Kidney glomerular epithelial cell (primary cell): ENCODE results near the gene HIBCH.
A peak's percentile ranks its signal among the peaks of the same experiment; 100 is the strongest.
"Not testable (repeated sequence)": the region's sequence is repeated elsewhere in the genome, so short reads cannot be mapped to it uniquely, and the experiment has no call there.

Experiments used
- DNase-seq: peaks from one replicate; lab custom pipeline; 2025; lab: John Stamatoyannopoulos, UW

Gene HIBCH, protein sequence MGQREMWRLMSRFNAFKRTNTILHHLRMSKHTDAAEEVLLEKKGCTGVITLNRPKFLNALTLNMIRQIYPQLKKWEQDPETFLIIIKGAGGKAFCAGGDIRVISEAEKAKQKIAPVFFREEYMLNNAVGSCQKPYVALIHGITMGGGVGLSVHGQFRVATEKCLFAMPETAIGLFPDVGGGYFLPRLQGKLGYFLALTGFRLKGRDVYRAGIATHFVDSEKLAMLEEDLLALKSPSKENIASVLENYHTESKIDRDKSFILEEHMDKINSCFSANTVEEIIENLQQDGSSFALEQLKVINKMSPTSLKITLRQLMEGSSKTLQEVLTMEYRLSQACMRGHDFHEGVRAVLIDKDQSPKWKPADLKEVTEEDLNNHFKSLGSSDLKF

DNA sequence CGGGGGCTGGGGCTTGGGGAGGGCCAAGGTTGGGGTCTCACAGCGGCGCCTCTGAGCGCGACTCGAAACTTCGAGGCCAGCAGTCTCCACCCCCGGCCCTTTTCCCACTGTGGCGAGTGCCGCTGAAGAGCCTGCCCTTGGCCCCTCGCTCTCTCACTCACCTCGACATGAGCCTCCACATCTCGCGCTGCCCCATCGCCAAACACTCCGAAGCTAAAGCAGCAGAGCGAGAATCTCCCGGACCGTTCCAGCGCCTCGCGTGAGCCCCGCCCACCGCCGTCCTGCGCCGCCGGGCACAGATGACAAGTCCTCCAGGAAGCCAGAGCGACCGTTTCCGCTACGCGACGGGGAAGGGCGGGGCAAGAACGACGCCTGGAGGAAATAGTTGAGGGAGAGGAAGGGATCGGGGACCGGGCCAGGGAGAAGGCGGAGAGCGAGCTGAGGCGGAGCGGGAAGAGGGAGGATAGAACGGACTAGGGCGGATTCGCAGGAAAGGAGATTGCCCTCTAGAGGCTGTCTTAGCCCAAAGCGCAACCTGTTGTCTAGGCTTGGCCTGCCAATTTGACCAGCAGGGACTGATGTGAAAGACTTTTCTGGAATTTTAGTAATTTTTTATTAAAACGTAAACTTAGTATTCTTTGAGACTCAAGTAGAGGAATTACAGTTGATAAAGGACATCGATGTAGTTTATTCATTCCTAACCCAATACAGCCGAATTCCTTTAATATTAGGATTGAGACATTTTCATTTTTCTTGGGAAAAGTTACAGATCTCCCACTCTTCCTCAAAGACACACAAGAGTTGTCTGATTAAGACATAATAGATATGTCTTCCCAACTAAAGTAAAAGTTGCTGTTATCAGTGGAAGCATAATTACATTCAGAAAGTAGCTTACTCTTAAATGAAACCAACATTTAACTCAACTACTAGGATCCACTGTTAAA lies at the start of gene HIBCH:
HIBCH (minus strand) TSS at position 272 of the 944 bp plus-strand sequence; CDS start at position 196, 76 bp downstream.
- peak; percentile 99 for DNase-seq

DNA sequence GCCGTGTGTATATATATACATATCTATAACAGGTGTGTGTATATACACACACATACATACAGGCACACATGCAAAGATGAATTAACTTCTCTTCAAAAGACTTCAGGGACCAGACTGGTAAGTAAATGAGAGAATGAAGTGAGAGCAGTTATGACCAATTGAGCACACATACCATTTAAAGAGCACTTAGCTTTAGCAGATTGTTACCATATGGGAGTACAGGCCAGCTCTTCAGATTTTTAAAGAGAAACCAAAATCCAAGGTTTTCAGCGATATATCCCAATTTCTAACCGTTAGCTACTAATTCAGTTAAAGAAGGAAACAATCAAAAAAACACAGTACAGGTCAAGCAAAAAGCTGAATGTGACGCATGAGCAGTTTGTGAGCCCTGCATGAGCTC lies 47.5 kb upstream of the HIBCH start:
- no peak for DNase-seq

DNA sequence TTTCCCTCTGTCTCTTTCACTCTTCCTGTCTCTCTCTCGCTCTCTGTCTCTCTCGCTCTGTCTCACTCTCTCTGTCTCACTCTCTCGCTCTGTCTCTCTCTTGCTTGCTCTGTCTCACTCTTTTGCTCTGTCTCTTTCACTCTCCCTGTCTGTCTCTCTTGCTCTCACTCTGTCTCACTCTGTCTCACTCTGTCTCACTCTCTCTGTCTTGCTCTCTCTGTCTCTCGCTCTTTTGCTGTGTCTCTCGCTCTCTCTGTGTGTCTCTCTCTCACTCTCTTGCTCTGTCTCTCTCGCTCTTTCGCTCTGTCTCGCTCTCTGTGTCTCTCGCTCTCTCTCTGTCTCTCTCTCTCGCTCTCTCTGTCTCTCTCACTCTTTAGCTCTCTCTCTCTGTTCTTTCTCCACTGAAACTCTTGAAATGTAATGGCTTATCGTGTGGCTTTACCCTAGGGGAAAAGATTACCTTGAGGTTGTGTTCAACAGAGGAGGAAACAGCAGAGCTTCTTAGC lies 46.7 kb upstream of the HIBCH start:
- no peak for DNase-seq

DNA sequence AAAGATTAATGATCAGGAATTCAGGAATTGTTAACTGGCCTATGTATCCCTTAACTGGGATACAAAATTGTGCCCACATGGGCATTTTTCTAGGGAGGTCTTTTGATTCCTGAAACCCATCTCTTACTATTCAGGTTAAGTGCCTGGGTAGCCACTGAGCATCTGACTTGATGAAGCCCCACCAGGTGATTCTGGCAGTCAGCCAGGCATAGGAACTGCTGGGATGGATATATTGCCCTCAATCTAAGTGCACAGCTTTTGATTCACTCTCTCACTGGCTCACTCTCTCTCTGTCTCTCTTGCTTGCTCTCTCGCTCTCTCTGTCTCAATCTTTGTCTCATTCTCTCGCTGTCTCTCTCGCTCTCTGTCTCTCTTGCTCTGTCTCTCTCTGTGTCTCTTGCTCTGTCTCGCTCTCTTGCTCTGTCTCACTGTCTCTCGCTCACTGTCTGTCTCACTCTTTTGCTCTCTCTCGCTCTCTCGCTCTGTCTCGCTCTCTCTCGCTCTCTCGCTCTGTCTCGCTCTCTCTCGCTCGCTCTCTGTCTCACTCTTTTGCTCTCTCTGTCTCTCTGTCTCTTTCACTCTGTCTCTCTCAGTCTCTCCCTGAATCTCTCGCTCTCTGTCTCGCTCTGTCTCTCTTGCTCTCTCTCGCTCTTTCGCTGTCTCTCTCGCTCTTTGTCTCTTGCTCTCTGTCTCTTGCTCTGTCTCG lies 46.0 kb upstream of the HIBCH start:
- no peak for DNase-seq

DNA sequence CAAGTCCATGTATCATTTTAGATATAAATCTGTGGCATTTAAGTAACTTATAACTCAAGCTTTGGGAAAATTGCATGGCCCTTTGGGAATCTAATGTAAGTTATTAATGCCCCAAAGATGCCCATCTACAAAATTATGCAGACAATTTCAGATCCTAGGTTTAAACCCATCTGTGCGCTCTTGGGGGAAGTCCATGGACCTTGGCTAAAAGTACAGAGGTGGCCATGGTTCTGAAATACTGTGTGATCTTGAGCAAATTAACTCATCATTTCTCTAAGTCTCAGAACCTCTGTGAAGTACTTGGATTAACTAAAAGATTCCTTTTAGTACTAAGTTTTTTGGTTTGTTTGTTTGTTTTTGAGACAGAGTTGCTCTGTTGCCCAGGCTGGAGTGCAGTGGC lies 43.3 kb upstream of the HIBCH start:
- no peak for DNase-seq

DNA sequence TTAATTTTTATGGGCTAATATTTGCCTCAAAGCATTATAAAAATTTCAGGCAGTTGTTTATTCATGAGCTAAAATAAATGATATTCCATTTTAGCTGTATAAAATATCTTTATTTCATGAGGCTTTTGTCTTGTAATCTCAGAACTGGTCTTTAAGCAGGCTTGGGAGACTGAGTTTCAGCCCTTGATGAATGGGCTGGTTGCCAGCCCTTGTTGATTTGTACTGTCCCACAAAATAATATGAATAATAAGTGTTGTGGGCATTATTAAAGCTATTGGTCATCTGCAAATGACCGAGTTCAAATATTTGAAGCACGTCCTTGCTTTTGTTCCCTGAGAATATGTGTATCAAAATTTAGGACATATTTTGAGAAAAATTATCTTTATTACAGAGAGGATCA lies 41.9 kb upstream of the HIBCH start:
- DNase-seq, result no peak

DNA sequence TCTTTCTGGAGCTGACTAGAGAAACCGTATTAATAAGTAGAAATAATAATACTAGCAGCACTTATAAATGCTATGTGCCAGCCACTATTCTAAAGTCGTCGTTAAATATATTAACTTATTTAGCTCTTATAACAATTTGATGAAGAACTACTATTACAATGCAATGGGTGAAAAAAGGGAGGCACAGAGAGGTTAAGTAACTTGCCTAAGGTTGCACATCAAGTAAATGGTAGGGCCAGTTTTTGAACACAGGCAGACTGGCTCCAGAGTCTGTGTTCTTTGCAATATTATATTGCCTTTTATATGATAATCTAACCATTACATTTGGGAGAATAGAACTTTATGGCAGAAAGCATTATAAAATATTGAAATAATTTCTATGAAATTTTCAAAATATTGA lies 41.3 kb upstream of the HIBCH start:
- no peak for DNase-seq

DNA sequence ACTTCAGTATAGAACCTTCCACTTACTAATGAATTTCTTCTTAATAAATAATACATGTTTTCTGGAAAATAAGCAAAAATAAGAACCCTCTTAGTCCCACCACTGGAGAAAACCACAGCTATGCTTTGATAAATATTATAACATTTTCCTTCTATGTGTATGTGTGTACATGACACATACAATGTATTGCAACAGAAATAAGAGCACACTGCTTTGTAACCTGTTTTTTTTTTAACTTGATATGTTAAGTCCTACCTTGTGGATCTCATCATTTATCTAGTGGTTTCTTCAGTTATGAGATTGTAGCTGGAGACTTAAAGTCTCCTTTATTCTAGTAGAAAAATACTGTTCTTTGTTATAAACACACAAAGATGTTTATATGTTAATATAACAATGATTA lies 40.9 kb upstream of the HIBCH start:
- DNase-seq, result no peak

DNA sequence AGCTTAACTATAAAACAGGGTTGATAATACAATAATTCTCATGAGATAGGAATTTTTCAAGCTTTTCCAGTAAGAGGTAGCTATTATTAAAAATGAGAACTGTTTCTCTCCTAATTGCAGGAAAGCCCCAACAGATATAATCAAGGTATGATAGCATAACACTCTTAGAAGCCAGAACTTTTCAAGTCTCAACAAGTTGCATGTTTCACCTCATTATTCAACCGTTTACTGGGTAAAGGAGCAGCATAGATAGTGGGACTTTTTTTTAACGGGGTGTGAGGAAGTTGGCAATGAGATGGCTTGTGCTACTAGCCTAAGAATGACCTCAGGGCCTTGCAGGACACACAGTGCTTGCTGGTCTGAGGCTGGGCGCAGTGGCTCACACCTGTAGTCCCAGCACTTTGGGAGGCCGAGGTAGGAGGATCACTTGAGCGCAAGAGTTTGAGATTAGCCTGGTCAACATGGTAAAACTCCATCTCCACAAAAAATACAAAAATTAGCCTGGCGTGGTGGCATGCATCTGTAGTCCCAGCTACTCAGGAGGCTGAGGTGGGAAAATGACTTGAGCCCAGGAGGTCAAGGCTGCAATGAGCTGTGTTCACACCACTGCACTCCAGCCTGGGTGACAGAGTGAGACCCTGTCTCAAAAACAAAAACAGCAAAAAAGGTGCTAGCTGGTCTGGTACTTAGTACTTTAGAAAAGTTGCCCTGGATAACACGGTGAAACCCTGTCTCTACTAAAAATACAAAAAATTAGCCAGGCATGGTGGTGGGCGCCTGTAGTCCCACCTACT lies 39.2 kb upstream of the HIBCH start:
- DNase-seq, result not testable (repeated sequence)

DNA sequence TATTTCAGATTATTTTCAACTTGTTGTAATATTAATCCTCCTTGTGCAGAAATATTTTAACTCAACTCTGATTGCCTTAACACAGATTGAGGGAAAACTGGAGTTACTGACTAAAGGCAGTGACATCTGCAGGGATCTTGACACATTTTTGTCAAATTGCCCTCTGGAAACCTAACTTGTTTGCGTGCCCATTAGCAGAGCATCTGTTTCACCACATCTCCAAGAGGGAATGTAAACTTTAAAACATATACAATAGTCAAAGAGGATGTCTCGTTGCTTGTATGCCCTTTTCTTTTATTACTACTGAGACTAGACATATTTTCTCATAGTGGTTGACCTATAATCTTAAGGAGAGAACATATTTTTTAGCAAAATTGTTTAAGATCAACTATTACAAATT lies 38.0 kb upstream of the HIBCH start:
- DNase-seq, result no peak

DNA sequence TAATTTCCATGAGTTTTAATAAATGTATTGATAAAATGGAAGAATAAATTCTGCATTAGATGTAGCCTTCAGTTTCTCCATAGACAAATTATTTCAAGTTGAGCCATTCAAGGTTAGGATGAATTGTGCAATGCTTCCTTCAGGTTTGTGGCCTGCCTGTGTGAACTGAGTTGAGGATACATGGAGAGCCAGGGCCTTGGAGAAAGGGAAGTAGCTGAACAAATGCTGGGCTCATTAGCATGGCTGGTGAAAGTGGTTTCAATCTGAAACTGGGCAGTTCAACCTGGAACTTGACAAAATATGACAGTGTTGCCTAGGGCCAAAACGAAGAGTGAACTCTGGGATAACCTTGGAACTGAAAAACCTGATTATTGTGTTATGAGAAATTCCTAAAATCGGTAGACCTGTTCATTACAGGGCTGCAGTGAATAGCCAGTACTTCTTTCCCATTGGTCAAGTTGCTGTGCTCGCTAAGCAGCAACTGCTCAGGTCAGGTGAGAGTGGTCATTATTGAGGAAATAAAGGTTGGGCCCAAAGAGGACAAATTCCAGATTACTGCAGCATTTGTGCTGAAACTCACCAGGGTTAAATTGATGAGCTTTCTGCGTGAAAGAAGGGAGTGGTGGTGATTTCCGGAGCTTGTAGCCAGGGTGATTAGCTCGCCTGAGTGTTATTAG lies 36.5 kb upstream of the HIBCH start:
- DNase-seq, result no peak

DNA sequence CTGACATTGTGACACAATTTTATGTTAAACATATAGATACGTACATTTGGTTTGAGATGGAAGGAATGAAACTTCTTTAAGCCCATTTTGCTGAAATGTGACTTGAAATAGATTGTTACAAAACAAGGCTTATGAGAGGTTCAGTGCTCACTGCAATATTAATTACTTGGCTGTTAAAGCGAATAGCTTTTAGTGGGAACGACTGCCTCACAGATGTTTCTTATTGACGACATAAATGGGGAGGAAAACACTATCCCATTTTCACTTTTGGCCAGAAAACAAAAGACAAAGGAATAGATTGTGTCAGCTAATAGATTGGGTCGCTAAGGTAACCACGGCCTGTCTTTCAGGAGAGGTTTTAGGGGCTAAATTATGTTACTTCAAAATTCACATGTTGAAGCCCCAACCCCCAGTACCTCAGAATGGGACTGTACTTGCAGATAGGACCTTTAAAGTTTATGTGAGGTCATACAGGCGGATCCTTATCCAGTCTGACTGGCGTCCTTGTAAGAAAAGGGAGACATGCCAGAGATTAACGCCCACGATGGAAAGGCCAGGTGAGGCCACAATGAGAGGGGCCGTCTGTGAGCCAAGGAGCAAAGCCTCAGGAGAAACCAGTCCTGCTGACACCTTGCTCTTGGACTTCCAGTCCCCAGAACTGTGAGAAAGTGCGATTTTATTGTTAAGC lies 34.5 kb upstream of the HIBCH start:
- DNase-seq, result no peak

DNA sequence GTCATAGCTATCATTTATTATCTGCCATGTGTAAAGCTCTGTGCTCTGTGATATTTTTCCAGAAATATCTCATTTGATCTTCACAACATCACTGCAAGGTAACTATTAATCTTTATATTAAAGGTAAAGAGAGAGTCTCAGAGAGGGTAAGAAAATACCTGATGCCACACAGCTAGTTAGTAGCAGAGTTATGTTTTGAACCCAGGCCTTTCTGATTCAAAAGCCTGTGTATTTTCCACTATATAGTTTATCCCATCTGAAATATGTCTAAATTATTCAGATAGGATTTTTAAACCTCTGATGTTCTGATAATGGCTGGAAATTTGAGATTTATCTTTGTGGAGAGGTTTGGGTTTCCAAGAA lies 33.9 kb upstream of the HIBCH start:
- no peak for DNase-seq

DNA sequence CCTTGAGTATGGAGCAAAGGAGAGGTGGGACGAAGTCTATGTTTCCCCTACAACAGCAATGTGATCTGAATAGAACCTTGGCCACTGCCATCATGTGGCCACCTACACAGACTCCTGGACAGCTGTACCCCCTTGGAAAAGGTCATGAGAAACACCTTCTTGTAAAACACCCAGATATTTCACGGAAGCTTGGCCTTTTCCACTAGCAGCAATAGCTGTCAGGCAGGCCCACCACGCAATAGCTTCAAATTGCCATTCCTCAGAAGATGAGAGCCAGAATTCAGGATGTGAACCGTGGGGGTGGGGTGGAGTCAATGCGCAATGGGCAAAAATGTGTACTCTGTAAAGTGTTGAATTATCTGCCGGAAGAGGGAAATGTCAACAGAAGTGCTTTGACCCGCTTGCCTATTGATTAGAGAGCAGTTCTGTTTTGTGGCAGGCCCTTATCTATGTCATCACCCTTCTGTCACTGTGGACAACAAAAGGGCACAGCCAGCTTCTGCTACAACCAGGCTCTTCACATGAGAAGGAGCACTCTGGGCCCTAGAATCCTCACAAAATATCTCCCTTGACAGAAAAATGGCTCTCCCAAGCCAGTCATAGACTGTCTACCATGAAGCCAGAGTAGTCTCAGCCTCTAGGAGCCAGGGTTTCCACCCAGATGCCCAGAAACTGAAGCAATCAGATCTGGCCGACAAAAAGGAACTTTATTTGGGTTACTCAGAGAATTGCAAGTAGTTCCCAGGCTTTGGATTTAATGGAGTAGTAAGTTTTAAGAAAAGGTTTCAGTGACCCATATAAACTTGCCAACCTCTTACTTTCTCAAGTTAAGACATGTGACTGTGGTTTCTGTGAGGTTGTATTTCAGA lies 33.3 kb upstream of the HIBCH start:
- DNase-seq, result peak; percentile 12

DNA sequence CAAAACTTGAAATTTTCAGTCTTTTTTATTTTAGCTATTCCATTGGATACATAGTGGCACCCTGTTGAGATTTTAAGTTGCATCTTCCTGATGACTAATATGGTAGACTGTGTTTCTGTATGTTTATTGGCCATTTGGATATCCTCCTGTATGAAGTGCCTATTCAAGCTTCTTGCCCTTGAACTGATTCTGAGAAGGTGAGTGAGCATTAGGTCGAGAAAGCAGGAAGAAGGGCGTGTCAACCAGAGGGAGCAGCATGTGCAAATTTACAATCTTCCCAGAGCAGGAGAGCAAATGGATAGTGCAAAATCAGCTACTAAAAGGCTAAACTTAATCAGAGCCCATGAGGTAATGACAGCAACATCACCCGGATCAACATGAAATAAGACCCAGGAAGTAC lies 32.3 kb upstream of the HIBCH start:
- DNase-seq, result no peak

DNA sequence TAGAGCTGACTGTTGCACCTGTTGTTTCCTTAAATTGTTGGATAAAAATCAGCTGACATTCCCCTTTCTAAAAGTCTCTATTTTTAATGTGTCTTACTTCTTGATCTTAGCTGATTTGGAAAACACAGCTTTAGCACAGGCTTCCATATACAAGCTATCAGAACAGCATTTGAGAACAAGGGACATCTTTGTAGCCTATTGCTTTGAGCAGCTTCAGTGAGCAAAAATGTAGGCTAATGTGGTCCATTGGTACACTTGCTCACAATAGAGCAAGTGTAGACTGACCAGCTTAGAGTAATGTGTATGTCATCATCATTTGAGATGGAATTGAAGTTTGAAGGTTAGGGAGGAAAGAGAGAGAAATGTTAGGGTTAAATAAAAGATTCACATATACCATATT lies 30.7 kb upstream of the HIBCH start:
- no peak for DNase-seq

DNA sequence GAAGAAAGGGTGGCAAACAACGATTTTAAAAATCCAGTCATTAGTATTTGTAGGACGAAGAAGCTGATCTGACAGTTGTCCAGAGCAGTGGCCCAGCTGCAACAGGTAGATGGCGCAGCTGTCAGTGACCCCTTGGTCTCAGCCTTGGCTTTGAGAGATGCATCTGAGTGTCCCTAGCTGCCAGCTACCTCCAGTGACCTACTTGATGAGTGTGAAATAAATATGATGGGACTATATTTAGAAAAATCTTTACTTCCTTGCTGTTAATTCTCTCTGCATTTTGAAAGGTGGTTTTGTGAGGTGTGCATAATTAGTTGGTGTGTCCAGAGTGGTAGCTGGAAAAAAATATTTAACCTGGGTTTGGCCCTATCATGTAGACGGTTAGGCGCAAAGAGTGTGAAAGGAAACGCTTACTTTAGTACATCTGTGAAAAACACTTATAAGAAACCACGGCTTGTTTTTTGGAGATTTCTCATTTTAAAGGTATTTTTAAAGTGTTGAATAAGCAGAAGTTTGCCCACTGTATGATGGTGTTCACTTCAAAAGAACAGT lies 24.7 kb upstream of the HIBCH start:
- DNase-seq, result peak; percentile 38

DNA sequence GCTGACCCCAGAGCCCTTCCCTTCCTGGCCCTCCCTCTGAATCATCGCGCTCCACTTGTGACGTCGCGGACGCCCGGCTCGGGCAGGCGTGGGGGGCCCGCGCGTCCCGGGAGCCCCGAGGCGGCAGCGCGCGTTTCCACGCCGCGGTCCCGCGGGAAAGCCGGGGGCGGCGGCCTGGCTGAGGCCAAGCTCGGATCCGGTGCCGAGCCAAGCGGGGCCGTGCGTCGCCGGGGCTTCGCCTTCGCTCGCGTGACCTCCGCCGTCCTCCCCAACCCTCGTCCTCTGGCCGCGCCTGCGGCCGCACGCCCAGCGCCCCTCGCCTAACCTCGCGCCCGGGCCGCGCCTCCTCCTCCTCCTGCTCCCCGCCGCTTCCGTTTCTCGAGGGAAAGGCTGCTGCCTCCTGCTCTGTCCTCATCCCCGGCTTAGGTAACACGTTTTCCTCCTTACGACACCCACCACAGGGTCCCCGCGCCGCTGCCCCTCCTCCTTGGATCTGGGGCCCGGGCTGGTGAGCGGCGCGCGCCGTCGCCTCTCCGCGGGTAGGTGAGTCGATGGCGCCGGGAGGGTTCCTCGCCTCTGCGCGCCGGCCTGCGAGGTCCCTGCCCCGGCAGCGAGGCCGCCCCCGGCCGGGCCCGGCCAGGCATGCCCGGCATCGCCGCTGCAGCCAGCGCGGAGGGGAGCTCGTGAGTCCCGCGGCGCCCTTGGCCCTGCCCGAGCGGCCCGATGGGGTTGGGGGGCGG lies 24.1 kb upstream of the HIBCH start, which contains the start of gene INPP1:
INPP1 (plus strand) TSS at position 54 of the 740 bp plus-strand sequence. CDS start 16,514 bp downstream, outside the sequence.
- DNase-seq, result peak; percentile 38
